HUES6 (cell line): Measurements from ENCODE around the gene NCF4.

ENCODE experiments used
- H3K27ac ChIP-seq: 2 replicates; pipeline ENCODE4 v1.7.0; 2013; ENCODE audit warnings: low read depth, mild to moderate bottlenecking, low read length, inconsistent platforms
- H3K27me3 ChIP-seq: 2 replicates; pipeline ENCODE4 v1.6.1; 2013; ENCODE audit warnings: low read length; ENCODE audit not compliant: control insufficient read depth, insufficient read depth
- H3K36me3 ChIP-seq: 2 replicates; pipeline ENCODE4 v1.6.1; 2013; ENCODE audit warnings: low read length; ENCODE audit not compliant: control insufficient read depth, insufficient read depth
- H3K4me1 ChIP-seq: 2 replicates; pipeline ENCODE4 v1.6.1; 2013; ENCODE audit warnings: low read length; ENCODE audit not compliant: control insufficient read depth, insufficient read depth
- H3K4me3 ChIP-seq: 2 replicates; pipeline ENCODE4 v1.5.1; 2013; ENCODE audit warnings: low read depth, low read length
- H3K9ac ChIP-seq: one replicate; pipeline ENCODE4 v1.6.1; 2013; ENCODE audit warnings: mild to moderate bottlenecking, low read length
- H3K9me3 ChIP-seq: 2 replicates; pipeline ENCODE4 v1.6.1; 2013; ENCODE audit warnings: low read depth, low read length; ENCODE audit not compliant: control insufficient read depth, insufficient read depth

The NCF4 gene

DNA sequence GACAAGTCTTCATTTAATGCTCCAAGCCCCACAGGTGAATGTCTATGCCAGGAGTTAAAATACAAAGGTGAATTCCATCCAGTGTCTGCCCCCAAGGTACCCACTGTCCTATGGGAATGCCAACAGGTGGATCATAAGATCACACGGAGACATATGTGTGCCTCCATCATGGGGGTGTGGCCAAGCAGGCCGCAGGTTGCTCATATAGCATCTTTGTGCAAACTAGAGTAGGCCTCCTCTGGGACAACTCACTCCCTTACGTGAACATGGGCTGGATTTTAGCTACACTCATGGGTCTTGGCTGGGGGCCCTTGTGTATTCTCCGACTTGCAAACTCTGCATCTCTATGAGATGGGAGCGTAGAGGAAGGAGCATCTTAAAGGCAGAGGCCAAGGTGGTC is 6.9 kb downstream of the NCF4 start:
- Histone ChIP-seq H3K4me1 (no peaks in the 10 kb centered on the region), H3K36me3 (no peaks in the 10 kb centered on the region), H3K9ac (no peak overlapping the region), H3K9me3 (no peaks in the 10 kb centered on the region; the same call in 1 of the 2 replicates), H3K27ac (no peak overlapping the region), H3K27me3 (peaks cover 34% of the 10 kb centered on the region), H3K4me3 (no peak overlapping the region)

DNA sequence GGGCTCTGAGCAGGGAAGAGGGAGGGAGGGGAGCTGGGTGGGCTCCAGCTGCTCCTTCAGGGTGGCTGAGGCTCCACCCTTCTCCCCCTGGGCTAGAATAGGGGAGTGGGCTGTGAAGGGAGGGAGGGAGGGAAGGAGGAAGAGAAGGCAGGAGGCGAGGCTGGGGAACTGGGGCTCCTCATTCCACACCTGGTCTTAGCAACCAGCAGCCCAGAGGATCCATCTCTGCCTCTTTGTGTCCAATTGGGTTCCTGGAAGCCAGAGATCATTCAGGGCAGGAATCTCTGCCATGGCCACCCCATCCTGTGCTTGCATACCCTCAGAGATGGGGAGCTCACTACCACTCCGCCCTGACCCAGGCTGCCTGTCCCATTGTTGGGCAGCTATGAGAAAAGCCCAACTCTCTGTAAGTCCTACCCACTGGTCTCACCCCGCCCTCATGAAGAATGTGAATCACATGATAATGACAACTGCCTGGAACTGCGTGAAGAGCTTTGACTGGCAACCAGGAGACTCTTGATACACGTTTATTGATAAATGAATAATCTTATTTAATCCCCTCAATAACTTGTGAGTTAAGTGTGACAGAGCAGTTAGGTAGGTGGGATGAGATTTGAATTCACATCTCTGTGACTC is 7.9 kb downstream of the NCF4 start:
- Histone ChIP-seq H3K4me1 (no peaks in the 10 kb centered on the region), H3K4me3 (no peak overlapping the region), H3K27ac (no peak overlapping the region), H3K27me3 (peaks cover 34% of the 10 kb centered on the region), H3K9ac (no peak overlapping the region), H3K36me3 (no peaks in the 10 kb centered on the region), H3K9me3 (no peaks in the 10 kb centered on the region; the same call in 1 of the 2 replicates)

DNA sequence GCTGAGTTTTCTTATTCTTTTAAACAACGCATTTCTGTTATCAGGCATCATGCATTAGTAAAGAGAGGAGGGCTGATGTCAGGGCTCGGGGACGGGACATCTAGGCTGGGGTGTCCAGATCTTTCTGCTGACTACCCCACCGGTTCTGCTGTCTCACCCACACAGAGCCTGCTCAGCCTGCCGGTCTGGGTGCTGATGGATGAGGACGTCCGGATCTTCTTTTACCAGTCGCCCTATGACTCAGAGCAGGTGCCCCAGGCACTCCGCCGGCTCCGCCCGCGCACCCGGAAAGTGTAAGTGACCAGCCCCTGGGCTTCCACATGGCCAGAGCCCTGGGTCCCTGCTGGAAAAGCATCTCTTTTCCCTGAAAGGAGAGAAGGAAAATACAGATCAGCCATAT is 9.4 kb downstream of the NCF4 start:
- H3K27ac ChIP-seq, result no peak overlapping the region
- H3K9ac ChIP-seq, result no peak overlapping the region
- H3K4me1 ChIP-seq, result no peaks in the 10 kb centered on the region
- H3K9me3 ChIP-seq, result no peaks in the 10 kb centered on the region; the same call in 1 of the 2 replicates
- no peaks in the 10 kb centered on the region for H3K36me3 ChIP-seq
- H3K4me3 ChIP-seq, result no peak overlapping the region
- peaks cover 34% of the 10 kb centered on the region for H3K27me3 ChIP-seq

DNA sequence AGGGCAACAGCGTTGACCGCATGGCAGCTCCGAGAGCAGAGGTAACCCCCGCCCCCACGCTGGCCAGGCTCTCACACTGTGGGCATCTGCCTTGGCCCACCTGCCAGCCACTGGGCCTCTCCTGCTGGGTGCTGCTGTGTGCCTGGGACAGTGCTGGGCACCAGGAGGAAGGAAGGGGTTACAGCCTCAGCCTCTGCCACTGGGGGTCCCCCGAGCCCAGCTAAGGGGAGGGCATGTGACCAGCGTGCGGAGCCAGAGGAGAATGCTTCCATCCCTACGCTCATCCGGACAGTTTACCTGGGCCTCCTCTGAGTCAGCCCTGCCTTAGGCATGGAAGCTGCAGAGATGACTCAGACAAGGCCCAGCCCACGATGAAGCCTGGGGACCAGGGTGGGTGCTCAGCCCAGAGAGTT is 10.9 kb downstream of the NCF4 start:
- no peak overlapping the region for H3K27ac ChIP-seq
- no peak overlapping the region for H3K9ac ChIP-seq
- no peak overlapping the region for H3K4me3 ChIP-seq
- H3K9me3 ChIP-seq, result no peaks in the 10 kb centered on the region; the same call in 1 of the 2 replicates
- peaks cover 22% of the 10 kb centered on the region; the same call in 1 of the 2 replicates for H3K27me3 ChIP-seq
- H3K4me1 ChIP-seq, result no peaks in the 10 kb centered on the region
- H3K36me3 ChIP-seq, result no peaks in the 10 kb centered on the region

DNA sequence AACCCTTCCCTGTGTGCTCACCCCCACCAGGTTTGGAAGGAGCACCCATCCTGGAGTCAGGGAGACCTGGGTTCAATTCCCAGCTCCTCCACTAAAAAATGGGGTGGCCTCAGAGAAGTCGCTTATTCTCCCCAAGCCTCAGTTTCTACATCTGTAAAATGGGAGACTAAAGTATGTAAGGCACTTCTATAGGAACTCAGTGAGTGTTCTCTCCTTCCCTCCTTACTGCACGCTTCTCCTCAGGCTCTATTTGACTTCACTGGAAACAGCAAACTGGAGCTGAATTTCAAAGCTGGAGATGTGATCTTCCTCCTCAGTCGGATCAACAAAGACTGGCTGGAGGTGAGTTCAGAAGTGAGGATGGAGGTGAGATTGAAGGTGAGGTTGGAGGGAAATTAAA is 11.3 kb downstream of the NCF4 start:
- no peak overlapping the region for H3K27ac ChIP-seq
- peaks cover 21% of the 10 kb centered on the region; the same call in 1 of the 2 replicates for H3K27me3 ChIP-seq
- H3K4me1 ChIP-seq, result no peaks in the 10 kb centered on the region
- H3K4me3 ChIP-seq, result no peak overlapping the region
- H3K36me3 ChIP-seq, result no peaks in the 10 kb centered on the region
- H3K9ac ChIP-seq, result no peak overlapping the region
- H3K9me3 ChIP-seq, result no peaks in the 10 kb centered on the region; the same call in 1 of the 2 replicates

DNA sequence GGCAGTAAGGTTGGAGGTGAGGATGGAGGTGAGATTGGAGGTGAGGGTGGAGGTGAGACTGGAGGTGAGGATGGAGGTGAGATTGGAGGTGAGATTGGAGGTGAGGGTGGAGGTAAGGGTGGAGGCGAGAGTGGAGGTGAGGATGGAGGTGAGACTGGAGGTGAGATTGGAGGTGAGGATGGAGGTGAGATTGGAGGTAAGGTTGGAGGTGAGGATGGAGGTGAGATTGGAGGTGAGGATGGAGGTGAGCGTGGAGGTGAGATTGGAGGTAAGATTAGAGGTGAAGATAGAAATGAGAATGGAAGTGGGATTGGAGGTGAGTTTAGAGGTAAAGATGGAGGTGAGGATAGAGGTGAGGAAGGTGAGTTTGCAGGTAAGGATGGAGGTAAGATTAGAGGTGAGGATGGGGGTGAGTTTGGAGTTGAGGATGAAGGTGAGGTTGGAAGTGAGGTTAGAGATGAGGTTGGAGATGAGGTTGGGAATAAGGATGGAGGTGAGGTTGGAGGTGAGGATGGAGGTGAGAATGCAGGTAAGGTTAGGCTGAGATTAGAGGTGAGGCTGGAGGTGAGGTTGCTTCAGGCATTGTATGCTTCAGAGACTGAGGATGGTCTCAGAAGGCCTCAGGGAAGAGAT is 12.2 kb downstream of the NCF4 start:
- Histone ChIP-seq H3K9me3 (no peaks in the 10 kb centered on the region; the same call in 1 of the 2 replicates), H3K36me3 (no peaks in the 10 kb centered on the region), H3K27me3 (peaks cover 13% of the 10 kb centered on the region; the same call in 1 of the 2 replicates), H3K4me3 (no peak overlapping the region), H3K9ac (no peak overlapping the region), H3K27ac (no peak overlapping the region), H3K4me1 (0 out of 2 replicates have a peak, but pooled peaks cover 4% of the 10 kb centered on the region)

DNA sequence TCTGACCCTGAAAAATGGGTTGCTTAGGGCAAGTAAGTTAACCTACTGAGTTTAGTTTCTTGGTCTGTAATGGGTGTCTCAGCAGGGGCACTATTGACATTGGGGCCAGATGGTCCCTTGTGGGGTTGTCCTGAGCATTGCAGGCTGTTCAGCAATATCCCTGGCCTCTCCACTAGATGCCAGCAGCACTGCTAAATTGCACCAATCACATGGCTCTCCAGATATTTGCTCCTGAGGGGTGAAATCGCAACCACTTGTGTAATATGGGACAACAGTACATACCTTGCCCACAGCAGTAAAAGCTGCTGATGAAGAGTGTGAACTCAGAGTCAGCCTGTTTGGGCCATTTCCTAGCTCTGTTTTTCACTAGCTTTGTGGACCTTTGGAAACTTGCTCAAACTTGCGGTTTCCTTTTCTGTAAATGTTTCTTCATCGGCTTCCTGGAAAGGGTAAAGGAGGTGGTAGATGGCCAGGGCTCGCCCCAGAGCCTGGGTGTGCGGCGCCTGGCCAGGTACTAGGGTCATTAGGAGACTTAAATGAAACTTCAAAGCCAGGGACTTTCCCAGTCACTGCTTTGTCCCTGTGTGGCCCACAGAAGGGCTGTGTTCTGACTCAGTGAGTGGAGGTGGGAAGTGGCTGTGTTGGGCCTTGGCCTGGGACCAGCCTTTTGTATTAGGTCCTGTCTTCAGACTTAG is 13.0 kb downstream of the NCF4 start:
- Histone ChIP-seq H3K9me3 (no peaks in the 10 kb centered on the region; the same call in 1 of the 2 replicates), H3K36me3 (no peaks in the 10 kb centered on the region), H3K27ac (no peak overlapping the region), H3K9ac (no peak overlapping the region), H3K4me1 (0 out of 2 replicates have a peak, but pooled peaks cover 4% of the 10 kb centered on the region), H3K4me3 (no peak overlapping the region), H3K27me3 (peaks cover 15% of the 10 kb centered on the region; the same call in 1 of the 2 replicates)

DNA sequence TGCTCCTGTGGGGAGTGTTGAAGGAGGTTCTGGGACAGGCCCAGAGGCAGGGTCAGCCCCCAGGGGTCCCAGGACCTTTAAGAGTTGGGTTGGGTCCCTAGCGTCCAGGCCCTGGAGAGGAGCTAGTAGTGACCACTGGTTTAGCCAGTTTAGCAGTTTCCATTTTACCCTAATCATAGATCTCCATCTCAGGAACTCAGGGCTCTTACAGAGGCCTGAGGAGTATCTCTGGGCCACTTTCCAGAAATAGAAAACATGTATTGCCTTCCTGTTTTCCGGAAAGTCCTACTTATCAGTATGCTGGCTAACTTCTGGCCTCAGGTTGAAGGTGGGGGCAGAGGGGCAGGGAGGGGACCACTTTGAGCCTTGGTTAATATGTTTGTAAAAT is 13.5 kb downstream of the NCF4 start:
- Histone ChIP-seq H3K27me3 (peaks cover 16% of the 10 kb centered on the region; the same call in 1 of the 2 replicates), H3K9ac (no peak overlapping the region), H3K36me3 (no peaks in the 10 kb centered on the region), H3K27ac (no peak overlapping the region), H3K4me3 (no peak overlapping the region), H3K4me1 (0 out of 2 replicates have a peak, but pooled peaks cover 4% of the 10 kb centered on the region), H3K9me3 (no peaks in the 10 kb centered on the region; the same call in 1 of the 2 replicates)

DNA sequence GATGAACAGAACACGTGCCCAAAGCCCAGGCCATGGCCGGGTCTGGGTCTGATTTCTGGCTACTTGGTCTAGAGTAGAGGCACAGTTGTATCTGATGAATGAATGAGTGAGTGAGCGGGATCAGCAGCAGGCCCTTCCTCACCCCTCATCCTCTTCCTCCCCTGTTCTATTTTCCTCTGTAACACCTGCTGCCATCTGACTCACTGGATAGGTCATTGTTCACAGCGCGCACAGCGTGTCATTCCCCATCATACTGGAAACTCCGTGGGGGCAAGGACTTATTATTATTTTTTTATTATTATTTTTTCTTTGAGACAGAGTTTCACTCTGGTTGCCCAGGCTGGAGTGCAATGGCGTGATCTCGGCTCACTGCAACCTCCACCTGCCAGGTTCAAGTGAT is 13.9 kb downstream of the NCF4 start:
- H3K9ac ChIP-seq, result no peak overlapping the region
- H3K9me3 ChIP-seq, result no peaks in the 10 kb centered on the region; the same call in 1 of the 2 replicates
- H3K4me3 ChIP-seq, result no peak overlapping the region
- H3K27me3 ChIP-seq, result peaks cover 16% of the 10 kb centered on the region; the same call in 1 of the 2 replicates
- no peak overlapping the region for H3K27ac ChIP-seq
- H3K36me3 ChIP-seq, result no peaks in the 10 kb centered on the region
- H3K4me1 ChIP-seq, result 0 out of 2 replicates have a peak, but pooled peaks cover 4% of the 10 kb centered on the region

DNA sequence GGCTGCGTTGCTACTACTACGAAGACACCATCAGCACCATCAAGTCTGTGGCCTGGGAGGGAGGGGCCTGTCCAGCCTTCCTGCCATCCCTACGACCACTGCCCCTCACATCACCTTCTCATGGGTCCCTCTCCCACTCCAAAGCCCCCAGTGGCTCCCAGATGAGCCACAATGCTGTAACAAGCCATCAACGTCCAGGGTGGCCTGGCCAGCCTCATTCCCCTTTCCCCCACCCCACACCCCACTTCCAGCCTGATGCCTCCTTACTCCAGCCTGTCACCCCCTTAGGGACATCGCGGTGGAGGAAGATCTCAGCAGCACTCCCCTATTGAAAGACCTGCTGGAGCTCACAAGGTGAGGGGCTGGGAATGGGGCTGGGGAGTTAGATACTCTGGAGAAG is 14.9 kb downstream of the NCF4 start:
- no peaks in the 10 kb centered on the region for H3K36me3 ChIP-seq
- 0 out of 2 replicates have a peak, but pooled peaks cover 4% of the 10 kb centered on the region for H3K4me1 ChIP-seq
- no peaks in the 10 kb centered on the region; the same call in 1 of the 2 replicates for H3K9me3 ChIP-seq
- peaks cover 12% of the 10 kb centered on the region; the same call in 1 of the 2 replicates for H3K27me3 ChIP-seq
- H3K4me3 ChIP-seq, result no peak overlapping the region
- no peak overlapping the region for H3K9ac ChIP-seq
- no peak overlapping the region for H3K27ac ChIP-seq
